NCI-H345 (cell line): Measurements from ENCODE around the gene USP44.
A peak's percentile ranks its signal among the peaks of the same experiment; 100 is the strongest.

Source experiments
- DNase-seq: peaks from one replicate; lab custom pipeline; 2025; lab: John Stamatoyannopoulos, UW

The USP44 gene

DNA sequence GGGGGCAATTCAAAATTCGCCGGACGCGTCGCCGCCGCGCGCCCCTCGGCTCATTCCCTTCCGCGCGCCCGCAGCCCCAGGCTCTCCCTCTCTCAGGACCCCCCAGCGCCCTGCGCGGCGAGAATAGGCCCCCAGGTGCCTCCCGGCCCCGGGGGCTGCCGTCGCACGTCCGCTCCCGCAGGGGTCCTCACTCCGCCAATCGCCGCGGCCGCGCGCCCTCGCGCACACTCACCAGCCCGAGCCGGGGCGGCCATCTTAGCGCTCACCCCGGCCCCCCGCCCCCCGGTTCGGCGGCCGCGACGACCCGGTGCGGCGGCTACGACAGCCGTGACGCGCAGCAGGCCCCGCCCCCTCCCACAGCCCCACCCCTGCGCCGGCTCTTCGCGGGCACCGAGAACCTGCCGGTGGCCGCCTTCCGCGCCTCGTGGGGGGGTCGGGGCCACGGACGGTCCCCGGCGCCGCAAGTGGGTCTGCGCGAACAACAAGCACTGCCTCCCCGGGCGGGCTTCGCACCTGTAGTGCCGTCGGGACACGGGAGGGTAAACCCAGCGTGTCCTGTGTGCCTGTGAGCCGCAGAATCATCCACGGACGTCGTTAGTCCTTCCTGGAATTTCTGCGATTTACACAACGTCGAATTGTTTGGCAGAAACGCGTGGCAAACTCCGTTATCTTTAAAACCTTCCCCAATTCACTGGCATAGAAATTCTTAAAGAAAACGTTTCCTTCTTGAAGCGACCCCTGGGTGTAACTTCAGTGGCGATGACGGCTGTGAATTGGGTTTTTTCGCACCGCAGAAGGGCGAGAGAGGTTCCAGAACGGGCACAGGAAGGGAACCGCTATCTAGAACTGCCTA is 2.5 kb downstream of the USP44 start:
- peak; percentile 68 for DNase-seq

DNA sequence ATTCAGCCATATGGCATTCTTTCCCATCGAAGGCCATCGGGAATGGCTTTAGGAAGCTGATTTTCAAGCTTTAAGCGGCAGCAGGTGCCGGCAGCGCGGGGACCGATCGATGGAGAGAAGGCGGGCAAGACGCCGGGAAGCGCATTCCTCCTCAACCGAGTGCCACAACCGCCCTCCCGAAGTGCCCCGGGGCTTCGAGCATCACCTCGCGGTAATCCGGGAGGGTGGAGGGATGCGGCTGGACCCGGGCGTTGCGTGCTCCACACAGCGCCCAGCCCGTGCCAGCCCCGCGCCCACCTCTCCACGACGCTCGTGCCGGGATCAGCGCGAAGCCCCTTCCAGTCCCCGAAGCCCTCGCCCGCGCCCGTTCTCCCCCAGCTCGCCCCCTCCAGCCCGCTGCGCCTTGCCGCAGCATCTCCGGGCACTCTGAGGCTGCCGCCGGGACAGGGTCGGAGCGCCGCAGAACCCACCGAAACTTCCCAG is 3.2 kb downstream of the USP44 start:
- peak; percentile 36 for DNase-seq

DNA sequence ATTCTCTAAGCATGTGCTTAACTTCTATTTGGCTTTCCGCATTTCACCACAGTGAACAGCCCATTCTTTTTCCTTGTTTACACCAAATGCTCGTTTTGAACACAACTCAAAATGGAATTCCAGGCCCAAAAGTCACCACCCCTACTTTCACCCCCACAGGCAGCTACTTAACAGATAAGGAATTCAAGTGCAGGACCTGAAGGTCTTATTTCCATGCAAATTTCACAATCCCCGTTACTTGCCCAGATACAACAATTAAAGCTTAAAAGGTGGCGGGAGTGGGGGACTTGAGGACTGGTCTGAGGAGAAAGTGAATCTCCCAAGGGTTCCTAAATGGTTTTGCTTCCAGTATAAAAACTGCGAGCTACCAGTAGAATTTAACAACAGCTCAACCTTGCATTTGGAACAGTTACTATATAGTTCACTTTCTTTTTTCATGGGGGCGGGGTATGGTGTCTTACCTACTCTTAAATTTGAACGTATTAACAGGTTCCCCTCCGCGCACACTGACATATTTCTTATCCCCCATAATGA is 3.7 kb downstream of the USP44 start:
- DNase-seq, result no peak

DNA sequence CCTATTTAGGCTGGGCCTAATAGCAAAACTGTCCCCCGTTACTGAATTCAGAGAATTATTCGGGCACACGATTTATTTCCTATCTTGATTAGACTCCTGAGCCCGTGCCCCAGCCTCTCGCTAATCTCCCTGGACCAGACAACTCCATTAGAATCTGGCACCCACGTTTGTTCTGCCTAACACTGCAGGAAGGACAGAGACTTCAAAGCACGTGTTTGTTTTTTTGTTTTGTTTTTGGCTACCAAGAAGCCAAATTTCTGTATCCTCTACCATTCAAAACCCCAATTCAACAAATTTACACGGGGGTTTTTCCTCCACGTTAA is 4.8 kb downstream of the USP44 start:
- DNase-seq, result no peak

DNA sequence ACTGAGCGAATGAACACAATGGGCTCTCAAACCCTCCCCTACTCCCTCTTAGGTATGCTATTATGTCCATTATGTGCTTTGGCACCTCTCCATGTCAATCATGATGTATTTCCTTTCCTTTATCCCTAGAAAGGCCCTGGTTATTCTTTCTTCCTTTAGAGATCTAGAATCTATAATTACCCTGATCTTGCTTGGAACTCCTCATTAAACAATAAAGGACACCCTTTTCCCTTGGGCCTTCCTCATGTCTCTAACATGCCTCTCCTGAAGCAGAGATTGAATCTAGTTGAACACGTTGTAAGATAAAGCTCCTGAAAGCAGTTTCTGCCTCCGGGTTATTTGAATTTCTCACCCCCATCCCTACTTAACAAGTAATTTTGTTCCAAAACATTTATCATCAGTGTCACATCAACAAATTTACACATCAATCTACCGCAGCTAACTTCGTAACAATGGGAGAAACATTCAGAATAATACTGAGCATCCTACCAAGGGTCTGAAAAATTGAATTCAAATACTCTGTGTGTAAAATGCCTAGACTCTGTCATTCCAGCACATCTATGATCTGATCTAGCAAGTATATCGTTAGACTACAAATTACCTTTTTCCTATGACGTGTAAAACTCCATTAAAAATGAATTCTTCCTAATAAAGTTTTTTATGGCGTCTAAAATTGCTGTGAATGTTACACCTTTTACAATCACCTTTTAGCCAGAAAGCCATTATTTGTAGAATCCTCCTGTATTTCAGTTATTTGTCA is 5.4 kb downstream of the USP44 start:
- DNase-seq, result peak; percentile 62

DNA sequence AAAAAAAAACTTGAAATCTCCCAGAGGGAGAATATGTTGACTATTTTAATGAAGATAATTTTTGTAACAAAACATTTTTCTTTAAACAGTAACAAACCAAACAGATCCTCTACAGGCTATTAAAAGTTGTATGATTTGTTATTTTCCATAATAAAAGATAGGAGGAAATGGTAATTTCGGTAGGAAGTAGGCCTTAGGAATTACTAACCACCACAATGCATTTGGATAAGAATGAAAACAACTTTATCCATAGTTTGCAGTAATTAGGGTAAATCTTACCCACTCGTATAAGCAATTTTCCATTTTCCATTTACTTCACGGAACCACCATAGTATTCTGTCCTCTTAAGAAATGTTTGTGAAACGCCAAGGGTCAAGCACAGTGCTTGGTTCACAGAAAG is 6.0 kb downstream of the USP44 start:
- no peak for DNase-seq

DNA sequence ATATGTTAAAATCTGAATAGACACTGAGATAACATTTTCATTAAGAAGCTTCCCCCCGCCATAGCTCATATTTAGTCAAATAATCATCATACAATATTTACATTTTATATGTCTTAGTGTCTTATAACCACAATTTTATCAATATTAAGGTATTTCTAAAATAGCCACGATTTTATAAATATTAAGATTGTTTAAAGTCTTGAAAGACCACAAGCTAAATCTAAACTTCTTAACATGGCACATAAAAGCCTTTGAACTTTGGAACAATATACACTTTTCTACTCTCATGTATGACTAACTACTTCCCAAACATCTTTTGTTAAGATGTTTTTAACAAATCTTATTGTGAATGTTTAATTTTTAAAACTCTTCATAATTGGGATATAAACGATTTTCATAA is 6.5 kb downstream of the USP44 start:
- DNase-seq, result no peak

DNA sequence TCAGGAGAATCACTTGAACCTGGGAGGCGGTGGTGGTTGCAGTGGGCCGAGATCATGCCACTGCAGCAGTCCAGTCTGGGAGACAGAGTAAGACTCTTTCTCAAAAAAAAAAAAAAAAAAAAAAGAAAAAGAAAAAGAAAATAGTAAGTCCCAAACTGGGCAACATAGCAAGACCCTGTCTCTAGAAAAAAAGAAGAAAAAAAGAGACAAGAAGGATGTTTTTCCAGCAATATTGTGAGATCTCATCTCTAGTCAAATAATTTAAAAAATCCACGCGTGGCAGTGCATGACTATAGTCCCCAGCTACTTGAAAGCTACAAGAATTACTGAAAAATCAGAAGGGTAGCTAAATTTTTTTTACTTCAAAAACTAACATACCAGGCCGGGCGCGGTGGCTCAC is 8.0 kb downstream of the USP44 start:
- DNase-seq, result no peak

DNA sequence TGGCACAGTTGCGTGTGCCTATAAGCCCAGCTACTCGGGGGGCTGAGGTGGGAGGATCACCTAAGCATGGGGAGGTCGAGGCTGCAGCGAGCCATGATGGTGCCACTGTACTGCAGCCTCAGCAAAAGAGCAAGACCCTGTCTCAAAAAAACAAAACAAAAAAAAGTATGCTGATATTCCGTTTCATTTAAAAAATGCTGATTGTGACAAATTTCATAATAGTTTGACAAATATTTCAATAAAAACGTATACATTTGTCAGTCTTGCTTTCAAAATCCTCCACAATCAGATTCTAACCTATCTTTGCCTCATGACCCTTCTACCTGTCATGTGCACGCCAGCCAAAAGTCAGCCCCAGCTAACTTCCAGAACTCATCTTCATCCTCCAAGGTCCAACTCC is 9.8 kb downstream of the USP44 start:
- no peak for DNase-seq

DNA sequence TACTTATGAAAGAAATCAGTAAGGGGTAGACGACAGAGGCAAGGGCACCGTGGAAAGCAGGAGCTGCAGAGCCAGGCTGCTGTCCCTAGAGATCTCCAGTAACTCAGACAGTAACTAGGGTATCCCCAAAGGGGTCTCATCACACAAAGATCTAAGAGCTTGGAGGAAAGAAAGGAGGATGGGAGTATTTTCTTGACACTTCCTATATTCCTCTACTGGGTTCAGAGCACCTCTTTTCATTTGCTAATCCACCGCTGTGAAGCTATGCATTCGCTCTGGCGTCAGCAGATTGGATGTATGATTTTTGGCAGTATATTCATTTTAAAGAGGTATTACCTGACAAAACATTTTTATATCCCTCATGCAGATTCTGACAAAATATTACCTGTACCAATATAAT is 12.6 kb downstream of the USP44 start:
- no peak for DNase-seq

DNA sequence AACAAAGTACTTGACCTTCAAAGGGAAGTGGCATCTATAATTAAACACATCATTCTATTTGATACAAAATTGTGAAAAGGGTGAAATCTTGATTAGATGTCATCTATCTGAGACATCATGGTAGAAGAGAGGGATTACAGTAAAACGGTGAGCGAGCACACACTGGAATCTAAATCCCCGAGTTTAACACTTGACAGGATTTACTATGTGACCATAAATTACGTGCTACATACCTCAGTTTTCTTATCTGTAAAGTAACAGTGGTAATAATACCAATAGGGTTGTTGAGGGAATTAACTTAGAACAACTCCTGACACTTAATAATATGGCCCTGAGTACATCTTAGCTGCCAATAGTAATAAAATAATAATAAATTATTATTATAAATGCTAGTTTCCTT is 13.3 kb downstream of the USP44 start:
- DNase-seq, result no peak

DNA sequence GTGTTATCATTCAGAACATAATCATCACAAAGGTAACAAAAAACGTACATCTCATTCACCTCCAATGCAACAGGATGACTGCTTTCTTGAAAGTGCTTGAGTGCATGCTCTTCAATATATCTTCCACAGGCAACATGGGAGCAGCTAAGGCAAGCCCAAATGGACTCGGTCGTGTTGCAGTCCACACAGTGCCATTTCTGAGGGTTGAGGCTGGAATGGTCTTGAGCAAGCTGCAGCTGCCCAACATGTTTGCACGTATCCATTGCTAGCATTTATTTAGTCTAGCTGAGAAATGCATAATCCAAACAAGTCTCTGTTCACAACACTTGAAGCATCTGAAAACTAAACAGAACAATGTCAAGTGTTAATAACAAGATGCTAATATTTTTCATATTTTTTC is 17.3 kb downstream of the USP44 start:
- DNase-seq, result no peak

DNA sequence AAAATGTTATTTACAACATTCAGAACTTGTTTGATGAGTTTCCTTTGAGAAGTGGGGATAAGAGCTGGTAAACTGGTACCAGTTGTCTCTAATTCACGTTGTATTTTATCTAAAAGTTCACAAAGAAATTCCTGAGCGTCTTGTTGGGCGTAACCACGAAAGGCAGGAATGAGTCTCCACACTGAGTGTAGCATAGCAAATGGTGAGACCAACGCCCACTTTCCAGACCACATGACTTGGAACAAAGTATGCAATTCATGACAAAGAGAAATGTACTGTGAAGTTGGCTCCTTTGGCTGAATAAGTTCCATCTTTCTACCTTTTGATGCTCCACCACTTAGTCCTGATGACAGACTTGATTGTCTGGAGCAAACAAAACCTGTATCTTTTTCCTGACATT is 18.4 kb downstream of the USP44 start:
- DNase-seq, result no peak

DNA sequence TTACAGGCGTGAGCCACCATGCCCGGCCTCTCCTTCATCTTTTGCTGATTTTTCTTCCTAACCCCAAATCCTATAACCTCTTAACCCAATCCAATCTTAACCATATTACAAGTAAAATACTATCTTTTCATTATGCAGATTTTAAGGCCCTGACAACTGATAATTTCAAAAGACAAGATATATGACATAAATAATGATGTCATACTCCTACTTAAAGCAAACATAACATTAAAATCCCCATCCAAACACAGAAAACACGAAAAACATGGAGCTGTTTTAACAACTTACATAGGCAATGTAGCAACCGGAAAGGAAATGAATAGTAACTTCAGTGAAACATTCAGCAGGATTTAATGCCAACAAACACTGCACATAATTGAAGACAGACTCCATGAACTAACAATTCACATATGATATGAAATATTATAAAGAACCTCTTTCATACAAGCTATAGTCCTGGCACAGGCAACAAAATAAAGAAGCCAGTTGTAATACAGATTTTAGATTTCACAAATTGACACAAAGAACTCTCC is 21.5 kb downstream of the USP44 start:
- no peak for DNase-seq

DNA sequence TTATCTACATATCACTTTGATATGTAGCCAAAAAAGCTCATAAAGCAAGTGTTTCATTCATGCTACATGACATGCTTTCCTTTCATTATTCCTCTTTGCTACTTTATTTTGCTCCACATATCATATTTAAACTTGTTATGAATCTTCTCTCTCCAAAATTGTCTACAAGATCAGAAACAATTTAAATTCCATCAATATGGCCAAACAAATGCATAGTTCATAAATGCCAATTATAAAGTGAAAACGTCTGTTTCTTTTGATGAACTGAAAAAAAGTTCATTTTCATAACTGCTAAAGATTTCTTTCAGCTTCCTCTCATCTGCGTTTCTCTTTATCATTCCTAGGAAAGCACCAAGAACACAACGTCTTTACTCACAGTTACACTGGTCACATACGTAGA is 22.8 kb downstream of the USP44 start:
- no peak for DNase-seq

DNA sequence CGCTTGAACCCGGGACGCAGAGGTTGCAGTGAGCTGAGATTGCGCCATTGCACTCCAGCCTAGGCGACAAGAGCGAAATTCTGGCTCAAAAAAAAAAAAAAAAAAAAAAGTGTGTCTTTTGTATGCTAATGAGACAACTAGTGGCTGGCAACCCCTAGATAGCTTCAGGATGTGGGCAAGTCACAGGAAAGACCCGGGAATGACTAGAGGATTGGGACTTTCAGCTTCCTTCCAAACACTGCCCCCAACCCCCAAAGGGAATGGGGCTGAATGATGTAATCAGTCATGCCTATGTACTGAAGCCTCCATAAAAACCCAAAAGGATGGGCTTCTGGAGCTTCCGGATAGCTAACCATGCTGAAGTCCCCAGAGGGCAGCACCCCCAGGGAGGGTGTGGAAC is 28.6 kb downstream of the USP44 start:
- no peak for DNase-seq

DNA sequence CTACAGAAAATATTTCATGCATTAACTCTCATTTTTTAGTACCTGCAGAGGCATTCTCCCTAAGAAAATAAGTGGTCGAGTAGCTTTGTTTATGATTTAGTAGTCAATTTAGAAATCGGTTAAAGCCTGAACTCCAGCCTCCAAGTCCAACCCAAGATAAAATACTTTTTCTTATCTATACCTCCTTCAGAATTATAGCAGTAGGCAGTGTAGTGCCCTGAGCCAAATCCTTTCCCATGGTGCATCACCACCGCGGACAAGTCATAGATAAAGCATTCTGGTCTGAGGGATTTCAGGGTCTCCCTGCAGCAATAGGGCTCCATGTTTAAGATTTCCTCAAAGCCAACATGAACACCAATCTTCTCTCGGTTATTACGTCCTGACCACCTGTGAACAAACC is 30.5 kb downstream of the USP44 start:
- DNase-seq, result no peak

DNA sequence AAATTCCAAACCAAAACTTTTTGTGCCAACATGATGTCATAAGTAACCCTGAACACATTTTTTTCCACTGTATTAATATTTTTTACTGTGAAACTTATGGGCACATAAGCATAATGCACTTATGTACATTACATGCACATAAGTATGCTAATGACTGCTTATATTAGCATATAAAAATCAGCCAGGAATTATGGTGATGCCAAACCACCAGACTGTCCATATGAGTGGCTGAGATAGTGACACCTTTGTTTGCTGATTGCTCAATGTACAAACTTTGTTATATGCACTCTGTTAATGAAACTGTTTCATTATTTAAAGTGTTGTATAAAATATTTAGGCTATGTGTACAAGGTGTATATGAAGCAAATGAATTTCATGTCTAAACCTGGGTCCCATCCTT is 32.3 kb downstream of the USP44 start:
- DNase-seq, result no peak

DNA sequence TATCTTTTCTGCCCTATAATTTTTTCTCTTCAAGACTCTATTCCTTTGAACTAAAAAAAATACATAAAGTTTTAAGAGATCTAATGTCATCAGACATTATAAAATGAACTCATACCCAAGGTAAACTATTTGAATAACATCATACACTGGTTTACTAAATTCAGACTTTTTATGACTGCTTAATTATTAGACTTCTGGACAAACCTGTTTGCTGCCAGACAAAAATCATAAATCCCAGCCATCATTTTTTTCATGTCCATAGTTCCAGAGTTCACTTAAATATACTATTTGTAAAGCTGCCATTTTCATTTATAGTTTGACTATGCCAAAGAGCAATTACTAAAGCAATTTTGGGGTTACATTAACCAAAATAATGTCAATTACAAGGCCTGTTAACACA is 34.0 kb downstream of the USP44 start:
- no peak for DNase-seq

DNA sequence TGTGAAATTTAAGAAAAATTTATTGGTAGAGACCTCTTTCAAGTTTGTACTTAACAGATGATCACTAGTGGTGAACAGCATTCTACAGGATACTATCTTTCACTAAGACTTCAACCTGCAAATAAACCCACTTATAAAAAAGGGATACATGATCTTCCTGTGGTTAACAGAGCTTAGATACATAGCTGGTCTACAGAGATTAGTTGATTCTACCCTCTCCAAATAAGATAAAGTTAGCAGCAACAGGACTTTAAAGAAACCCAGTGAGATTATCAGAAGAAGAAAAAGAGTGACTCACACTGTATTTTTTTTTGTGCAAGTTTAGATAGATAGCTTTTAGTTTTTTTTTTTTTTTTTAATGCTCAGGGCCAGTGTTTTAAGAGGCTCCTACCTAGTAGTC is 34.5 kb downstream of the USP44 start:
- DNase-seq, result no peak

DNA sequence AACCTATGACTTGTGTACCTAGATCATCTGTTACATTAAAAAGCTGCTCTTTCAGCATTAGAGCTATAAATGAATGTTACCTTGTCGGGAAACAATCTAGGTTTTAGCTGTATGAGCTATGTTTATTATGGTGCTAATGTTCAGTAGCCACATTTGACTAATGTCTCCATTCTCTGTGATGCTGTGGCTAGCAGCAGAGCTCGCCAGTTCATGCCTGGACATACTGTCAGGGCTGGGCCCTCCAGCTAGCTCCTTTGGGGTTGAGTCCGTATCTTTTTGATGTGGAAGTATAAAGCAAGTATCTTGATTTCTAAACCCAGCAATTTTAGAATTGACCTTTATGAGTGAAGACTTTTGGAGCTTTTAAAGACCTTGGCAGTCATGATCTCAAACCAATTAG is 36.1 kb downstream of the USP44 start:
- no peak for DNase-seq

DNA sequence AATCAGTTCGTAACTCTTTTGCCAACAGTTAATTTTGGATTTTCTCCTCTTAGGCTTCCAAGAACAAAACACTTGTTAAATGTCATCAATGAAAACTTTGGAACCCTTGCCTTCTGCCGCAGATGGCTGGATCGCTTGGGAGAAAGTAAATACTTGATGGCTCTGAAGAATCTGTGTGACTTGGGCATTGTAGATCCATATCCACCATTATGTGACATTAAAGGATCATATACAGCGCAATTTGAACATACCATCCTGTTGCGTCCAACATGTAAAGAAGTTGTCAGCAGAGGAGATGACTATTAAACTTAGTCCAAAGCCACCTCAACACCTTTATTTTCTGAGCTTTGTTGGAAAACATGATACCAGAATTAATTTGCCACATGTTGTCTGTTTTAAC is 37.7 kb downstream of the USP44 start:
- no peak for DNase-seq

DNA sequence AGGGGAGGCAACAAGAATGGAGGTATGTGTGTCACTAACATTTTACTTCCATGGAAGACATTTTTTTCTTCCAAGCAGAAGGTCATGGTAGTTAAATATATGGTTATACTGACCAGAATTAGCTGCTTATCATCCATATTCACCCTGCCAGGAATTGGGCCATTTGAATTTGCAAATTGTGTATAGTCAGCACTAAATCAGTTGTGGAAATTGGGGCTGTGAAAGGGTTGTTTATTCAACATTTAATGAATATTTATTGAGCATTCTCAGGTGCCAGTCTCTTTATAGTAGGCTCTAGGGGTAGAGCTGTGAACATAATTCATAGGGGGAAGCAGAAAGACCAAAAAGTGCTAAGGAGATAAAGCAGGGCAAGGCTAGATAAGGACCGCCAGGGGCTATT is 39.3 kb downstream of the USP44 start:
- DNase-seq, result no peak
